ENCODE measurements around the gene ARHGEF19. TPM values are rescaled to one million over a fixed set of nuclear protein-coding genes. Genes with fewer than 3 reads are reported as not detected.

Gene ARHGEF19
- total and polyA plus RNA-seq, 2 of the 4 experiments (the other 2 are of a cell fraction), result 4.5 to 16.8 TPM

- no peak for TF ChIP-seq CTCF (conservative IDR thresholded peaks at IDR 0.05; ENCODE audit: low read depth, low read length)
- TF ChIP-seq RAD21 (IDR thresholded peaks at IDR 0.05; ENCODE audit: low read length), result no peak
- POLR2A ChIA-PET (ENCODE audit: unreplicated experiment), result interaction anchor here (0.5 kb wide), 1 partner anchor 16 kb away, joined by 3 read pairs; no protein-coding TSS in a partner anchor
- Histone ChIP-seq H3K23ac (ENCODE audit: low read depth, low read length) (no peak overlapping the region), H4K20me1 (ENCODE audit: insufficient read depth, low read length) (no peaks in the 10 kb centered on the region), H3K27me3 (ENCODE audit: control insufficient read depth, insufficient read depth, low read length) (no peaks in the 10 kb centered on the region), H3K9me3 (ENCODE audit: control insufficient read depth, insufficient read depth, low read length) (no peaks in the 10 kb centered on the region), H3K56ac (ENCODE audit: extremely low read depth, insufficient read depth, low read length) (no peak overlapping the region), H3K36me3 (ENCODE audit: control insufficient read depth, insufficient read depth, low read length) (no peaks in the 10 kb centered on the region; the same call in 1 of the 2 replicates), H3K4me3 (ENCODE audit: insufficient read depth, low read depth, low read length) (no peak overlapping the region), H4K5ac (ENCODE audit: low read depth, low read length) (no peak overlapping the region), H2BK120ac (ENCODE audit: low read depth, low read length) (no peak overlapping the region), H3K14ac (replicated peaks; ENCODE audit: low read depth, low read length) (no peak overlapping the region), H2AFZ (replicated peaks; ENCODE audit: low read length, poor library complexity) (no peak overlapping the region), H2BK15ac (ENCODE audit: low read depth, low read length) (no peak overlapping the region), H3K4ac (ENCODE audit: low read depth, low read length) (peak overlapping the region; percentile 40; the same call in 1 of the 2 replicates), H3K79me1 (ENCODE audit: low read depth in 1 of 2, low read length in 2 of 2) (peaks cover 7 to 21% of the 10 kb centered on the region in 2 experiments; a peak in 3 of 4 replicates), H3K9me1 (ENCODE audit: insufficient read depth, low read length) (peaks cover 6% of the 10 kb centered on the region; the same call in 1 of the 2 replicates), H2BK5ac (ENCODE audit: low read depth, low read length, poor library complexity, severe bottlenecking) (no peak overlapping the region), H2AK5ac (ENCODE audit: low read depth, low read length) (peak overlapping the region; percentile 31), H3K4me2 (ENCODE audit: low read depth, low read length) (no peak overlapping the region), H2BK20ac (ENCODE audit: low read depth, low read length) (no peak overlapping the region), H3K4me1 (ENCODE audit: control insufficient read depth, insufficient read depth, low read length) (peaks cover 9% of the 10 kb centered on the region), H4K91ac (ENCODE audit: insufficient read depth, low read depth, low read length) (no peak overlapping the region), H3K9ac (ENCODE audit: low read depth, low read length) (no peak overlapping the region), H4K8ac (ENCODE audit: low read depth in 2 of 2, low read length in 2 of 2) (peak overlapping the region in 1 of 2 experiments; percentile 96; a peak in 1 of 4 replicates), H3K18ac (ENCODE audit: low read depth, low read length) (no peak overlapping the region), H3K27ac (ENCODE audit: insufficient read depth, low read length) (no peak overlapping the region), H2AK9ac (replicated peaks; ENCODE audit: low read depth, low read length, poor library complexity) (peak overlapping the region; percentile 66)
- intact Hi-C loops (cut with micrococcal nuclease), result loop anchor here (5.0 kb wide), 2 partner anchors 34 to 159 kb away; partner anchors contain the start of gene SZRD1
- CTCF ChIA-PET, result interaction anchor here (0.6 kb wide), 1 partner anchor 11 kb away, joined by 3 read pairs; no protein-coding TSS in a partner anchor
- BruUV-seq (replicated peaks), result no TSS peak
- peak; percentile 31 for DNase-seq
- dilution Hi-C loops (cut with HindIII; ENCODE audit: low sequenced_read_pairs, unreplicated experiment), result no loop called here
- in situ Hi-C loops (cut with MboI; ENCODE audit: low sequenced_read_pairs), result no loop called here
- 90% methylated on average over 2 of the region's 13 CpGs; no CpG with 5 or more reads in 1 of the 2 experiments for WGBS, 2 experiments (ENCODE audit: extremely low coverage in 2 of 2, insufficient read length in 1 of 2)
- ATAC-seq (ENCODE audit: low read depth), result no peak
Measured at GRCh38 chr1:16208270-16208987, 4.0 kb downstream of the ARHGEF19 start.
